ENCODE results near the gene PCLAF.

DNA sequence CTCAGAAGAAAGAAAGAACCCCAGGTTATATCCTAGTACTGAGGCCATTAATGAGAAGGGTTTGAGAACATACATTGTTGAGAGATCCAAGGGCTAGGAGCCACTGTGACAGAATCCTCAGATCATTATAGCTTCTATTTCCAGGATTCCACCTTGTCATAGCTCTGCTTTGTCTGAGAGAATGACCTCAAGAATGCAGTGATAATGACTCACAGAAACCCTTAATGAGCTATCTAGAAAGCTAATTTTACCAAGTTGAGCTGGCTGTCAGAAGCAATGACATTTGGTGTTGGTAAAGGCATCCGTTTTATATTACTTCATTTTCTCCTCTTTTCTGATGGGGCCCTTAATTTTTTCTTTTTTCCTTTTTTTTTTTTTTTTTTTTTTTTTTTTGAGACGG, 17.3 kb upstream of the PCLAF start:
- TF ChIP-seq, protein P1, sequence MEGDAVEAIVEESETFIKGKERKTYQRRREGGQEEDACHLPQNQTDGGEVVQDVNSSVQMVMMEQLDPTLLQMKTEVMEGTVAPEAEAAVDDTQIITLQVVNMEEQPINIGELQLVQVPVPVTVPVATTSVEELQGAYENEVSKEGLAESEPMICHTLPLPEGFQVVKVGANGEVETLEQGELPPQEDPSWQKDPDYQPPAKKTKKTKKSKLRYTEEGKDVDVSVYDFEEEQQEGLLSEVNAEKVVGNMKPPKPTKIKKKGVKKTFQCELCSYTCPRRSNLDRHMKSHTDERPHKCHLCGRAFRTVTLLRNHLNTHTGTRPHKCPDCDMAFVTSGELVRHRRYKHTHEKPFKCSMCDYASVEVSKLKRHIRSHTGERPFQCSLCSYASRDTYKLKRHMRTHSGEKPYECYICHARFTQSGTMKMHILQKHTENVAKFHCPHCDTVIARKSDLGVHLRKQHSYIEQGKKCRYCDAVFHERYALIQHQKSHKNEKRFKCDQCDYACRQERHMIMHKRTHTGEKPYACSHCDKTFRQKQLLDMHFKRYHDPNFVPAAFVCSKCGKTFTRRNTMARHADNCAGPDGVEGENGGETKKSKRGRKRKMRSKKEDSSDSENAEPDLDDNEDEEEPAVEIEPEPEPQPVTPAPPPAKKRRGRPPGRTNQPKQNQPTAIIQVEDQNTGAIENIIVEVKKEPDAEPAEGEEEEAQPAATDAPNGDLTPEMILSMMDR (optimal IDR thresholded peaks at IDR 0.05 in 1 of 3, IDR thresholded peaks at IDR 0.05 in 1 of 3, conservative IDR thresholded peaks at IDR 0.05 in 1 of 3; ENCODE audit: extremely low read depth in 1 of 3, insufficient read depth in 2 of 3, low read length in 3 of 3) = no peak
- TF ChIP-seq EZH2 (IDR thresholded peaks at IDR 0.05; ENCODE audit: low read length) = no peak

Data from keratinocyte (primary cell).